Measurements from ENCODE around the gene AGTPBP1.
A peak's percentile ranks its signal among the peaks of the same experiment; 100 is the strongest.

Gene AGTPBP1

GRCh38 chr9:85521371-85522197 is 220.2 kb downstream of the AGTPBP1 start:
- H3K27ac ChIP-seq (ENCODE audit: low read depth, low read length) = no peak overlapping the region
- H3K9me3 ChIP-seq (ENCODE audit: control insufficient read depth, insufficient read depth, low read depth, low read length) = no peaks in the 10 kb centered on the region
- no peaks in the 10 kb centered on the region; the same call in 1 of the 2 replicates for H3K4me1 ChIP-seq (ENCODE audit: control insufficient read depth, insufficient read depth, low read length)
- peaks cover 47% of the 10 kb centered on the region for H3K27me3 ChIP-seq (ENCODE audit: control insufficient read depth, insufficient read depth, low read length)
- H3K9ac ChIP-seq (ENCODE audit: low read length) = no peak overlapping the region
- H3K4me3 ChIP-seq (ENCODE audit: low read depth, low read length) = peak overlapping the region; percentile 73; the same call in 1 of the 2 replicates
- no peaks in the 10 kb centered on the region for H3K36me3 ChIP-seq (ENCODE audit: control insufficient read depth, insufficient read depth, low read length)

GRCh38 chr9:85516976-85517637 is 224.6 kb downstream of the AGTPBP1 start:
- Histone ChIP-seq H3K4me1 (ENCODE audit: control insufficient read depth, insufficient read depth, low read length) (peaks cover 7% of the 10 kb centered on the region), H3K4me3 (ENCODE audit: low read depth, low read length) (no peak overlapping the region), H3K27me3 (ENCODE audit: control insufficient read depth, insufficient read depth, low read length) (peaks cover 12% of the 10 kb centered on the region), H3K27ac (ENCODE audit: low read depth, low read length) (no peak overlapping the region), H3K9me3 (ENCODE audit: control insufficient read depth, insufficient read depth, low read depth, low read length) (no peaks in the 10 kb centered on the region), H3K36me3 (ENCODE audit: control insufficient read depth, insufficient read depth, low read length) (no peaks in the 10 kb centered on the region), H3K9ac (ENCODE audit: low read length) (no peak overlapping the region)

GRCh38 chr9:85516455-85516854 is 225.3 kb downstream of the AGTPBP1 start:
- Histone ChIP-seq H3K27me3 (ENCODE audit: control insufficient read depth, insufficient read depth, low read length) (peaks cover 5% of the 10 kb centered on the region), H3K4me1 (ENCODE audit: control insufficient read depth, insufficient read depth, low read length) (peaks cover 10% of the 10 kb centered on the region), H3K4me3 (ENCODE audit: low read depth, low read length) (no peak overlapping the region), H3K36me3 (ENCODE audit: control insufficient read depth, insufficient read depth, low read length) (no peaks in the 10 kb centered on the region), H3K27ac (ENCODE audit: low read depth, low read length) (no peak overlapping the region), H3K9ac (ENCODE audit: low read length) (no peak overlapping the region), H3K9me3 (ENCODE audit: control insufficient read depth, insufficient read depth, low read depth, low read length) (no peaks in the 10 kb centered on the region)

GRCh38 chr9:85515021-85515420 is 226.7 kb downstream of the AGTPBP1 start:
- Histone ChIP-seq H3K4me1 (ENCODE audit: control insufficient read depth, insufficient read depth, low read length) (peaks cover 10% of the 10 kb centered on the region), H3K27ac (ENCODE audit: low read depth, low read length) (no peak overlapping the region), H3K9ac (ENCODE audit: low read length) (no peak overlapping the region), H3K9me3 (ENCODE audit: control insufficient read depth, insufficient read depth, low read depth, low read length) (no peaks in the 10 kb centered on the region), H3K36me3 (ENCODE audit: control insufficient read depth, insufficient read depth, low read length) (no peaks in the 10 kb centered on the region), H3K4me3 (ENCODE audit: low read depth, low read length) (no peak overlapping the region), H3K27me3 (ENCODE audit: control insufficient read depth, insufficient read depth, low read length) (no peaks in the 10 kb centered on the region; the same call in 1 of the 2 replicates)

- Histone ChIP-seq H3K9ac (ENCODE audit: low read length) (no peak overlapping the region), H3K27ac (ENCODE audit: low read depth, low read length) (no peak overlapping the region), H3K9me3 (ENCODE audit: control insufficient read depth, insufficient read depth, low read depth, low read length) (no peaks in the 10 kb centered on the region), H3K4me1 (ENCODE audit: control insufficient read depth, insufficient read depth, low read length) (peaks cover 10% of the 10 kb centered on the region), H3K4me3 (ENCODE audit: low read depth, low read length) (no peak overlapping the region), H3K36me3 (ENCODE audit: control insufficient read depth, insufficient read depth, low read length) (no peaks in the 10 kb centered on the region), H3K27me3 (ENCODE audit: control insufficient read depth, insufficient read depth, low read length) (no peaks in the 10 kb centered on the region; the same call in 1 of the 2 replicates)
These were observed 227.5 kb downstream of the AGTPBP1 start for GRCh38 chr9:85514256-85514655.

GRCh38 chr9:85511746-85512145 is 230.0 kb downstream of the AGTPBP1 start:
- H3K36me3 ChIP-seq (ENCODE audit: control insufficient read depth, insufficient read depth, low read length) = no peaks in the 10 kb centered on the region
- no peak overlapping the region for H3K9ac ChIP-seq (ENCODE audit: low read length)
- H3K4me3 ChIP-seq (ENCODE audit: low read depth, low read length) = no peak overlapping the region
- no peak overlapping the region for H3K27ac ChIP-seq (ENCODE audit: low read depth, low read length)
- peaks cover 10% of the 10 kb centered on the region for H3K4me1 ChIP-seq (ENCODE audit: control insufficient read depth, insufficient read depth, low read length)
- no peaks in the 10 kb centered on the region for H3K9me3 ChIP-seq (ENCODE audit: control insufficient read depth, insufficient read depth, low read depth, low read length)
- H3K27me3 ChIP-seq (ENCODE audit: control insufficient read depth, insufficient read depth, low read length) = no peaks in the 10 kb centered on the region

GRCh38 chr9:85510830-85511504 is 230.8 kb downstream of the AGTPBP1 start:
- H3K9ac ChIP-seq (ENCODE audit: low read length) = no peak overlapping the region
- H3K9me3 ChIP-seq (ENCODE audit: control insufficient read depth, insufficient read depth, low read depth, low read length) = no peaks in the 10 kb centered on the region
- H3K27me3 ChIP-seq (ENCODE audit: control insufficient read depth, insufficient read depth, low read length) = no peaks in the 10 kb centered on the region
- no peak overlapping the region for H3K4me3 ChIP-seq (ENCODE audit: low read depth, low read length)
- peaks cover 10% of the 10 kb centered on the region for H3K4me1 ChIP-seq (ENCODE audit: control insufficient read depth, insufficient read depth, low read length)
- no peaks in the 10 kb centered on the region for H3K36me3 ChIP-seq (ENCODE audit: control insufficient read depth, insufficient read depth, low read length)
- no peak overlapping the region for H3K27ac ChIP-seq (ENCODE audit: low read depth, low read length)

- Histone ChIP-seq H3K9me3 (ENCODE audit: control insufficient read depth, insufficient read depth, low read depth, low read length) (no peaks in the 10 kb centered on the region), H3K27me3 (ENCODE audit: control insufficient read depth, insufficient read depth, low read length) (no peaks in the 10 kb centered on the region), H3K36me3 (ENCODE audit: control insufficient read depth, insufficient read depth, low read length) (no peaks in the 10 kb centered on the region)
These were observed 233.1 kb downstream of the AGTPBP1 start for GRCh38 chr9:85508616-85509015.

GRCh38 chr9:85505612-85506011 is 236.1 kb downstream of the AGTPBP1 start:
- Histone ChIP-seq H3K4me1 (ENCODE audit: control insufficient read depth, insufficient read depth, low read length) (no peaks in the 10 kb centered on the region), H3K27me3 (ENCODE audit: control insufficient read depth, insufficient read depth, low read length) (no peaks in the 10 kb centered on the region)

More at GRCh38 chr9:85508616-85509015, 233.1 kb downstream of the AGTPBP1 start:
- Histone ChIP-seq H3K4me1 (ENCODE audit: control insufficient read depth, insufficient read depth, low read length) (peaks cover 5% of the 10 kb centered on the region; the same call in 1 of the 2 replicates), H3K4me3 (ENCODE audit: low read depth, low read length) (no peak overlapping the region), H3K9ac (ENCODE audit: low read length) (no peak overlapping the region), H3K27ac (ENCODE audit: low read depth, low read length) (no peak overlapping the region)

GRCh38 chr9:85502815-85503655 is 238.7 kb downstream of the AGTPBP1 start:
- Histone ChIP-seq H3K27ac (ENCODE audit: low read depth, low read length) (no peak overlapping the region), H3K4me3 (ENCODE audit: low read depth, low read length) (no peak overlapping the region), H3K36me3 (ENCODE audit: control insufficient read depth, insufficient read depth, low read length) (no peaks in the 10 kb centered on the region), H3K9ac (ENCODE audit: low read length) (no peak overlapping the region), H3K4me1 (ENCODE audit: control insufficient read depth, insufficient read depth, low read length) (no peaks in the 10 kb centered on the region), H3K9me3 (ENCODE audit: control insufficient read depth, insufficient read depth, low read depth, low read length) (peaks cover 7% of the 10 kb centered on the region; the same call in 1 of the 2 replicates), H3K27me3 (ENCODE audit: control insufficient read depth, insufficient read depth, low read length) (no peaks in the 10 kb centered on the region)

More at GRCh38 chr9:85505612-85506011, 236.1 kb downstream of the AGTPBP1 start:
- Histone ChIP-seq H3K4me3 (ENCODE audit: low read depth, low read length) (no peak overlapping the region), H3K9ac (ENCODE audit: low read length) (no peak overlapping the region), H3K27ac (ENCODE audit: low read depth, low read length) (no peak overlapping the region), H3K9me3 (ENCODE audit: control insufficient read depth, insufficient read depth, low read depth, low read length) (no peaks in the 10 kb centered on the region), H3K36me3 (ENCODE audit: control insufficient read depth, insufficient read depth, low read length) (no peaks in the 10 kb centered on the region)

Measured in HUES6 (cell line).